ENCODE measurements around the gene FMNL1.

GRCh38 chr17:45271603-45272002 lies 49.9 kb downstream of the FMNL1 start:
- TF ChIP-seq CTCF (IDR thresholded peaks at IDR 0.05 in 2 of 3, conservative IDR thresholded peaks at IDR 0.05 in 1 of 3; ENCODE audit: control insufficient read depth in 2 of 3, extremely low read depth in 1 of 3, insufficient read depth in 1 of 3, low read depth in 3 of 3, low read length in 3 of 3) (no peak), ELK1 (IDR thresholded peaks at IDR 0.05; ENCODE audit: low read depth, low read length) (no peak), MAX (IDR thresholded peaks at IDR 0.05; ENCODE audit: low read depth, low read length) (no peak), CEBPZ (IDR thresholded peaks at IDR 0.05; ENCODE audit: low read depth, low read length) (no peak), POLR2AphosphoS5 (IDR thresholded peaks at IDR 0.05; ENCODE audit: low read length) (no peak), BRCA1 (IDR thresholded peaks at IDR 0.05; ENCODE audit: low read depth, low read length) (no peak), NFIC (IDR thresholded peaks at IDR 0.05; ENCODE audit: low read depth, low read length) (no peak), GABPA (IDR thresholded peaks at IDR 0.05; ENCODE audit: low read depth) (no peak), POLR2A (IDR thresholded peaks at IDR 0.05; ENCODE audit: low read depth, low read length) (no peak), ZBTB33 (IDR thresholded peaks at IDR 0.05) (no peak), MEF2A (IDR thresholded peaks at IDR 0.05; ENCODE audit: insufficient read depth, low read depth, low read length) (no peak), HCFC1 (IDR thresholded peaks at IDR 0.05; ENCODE audit: low read length) (no peak), MXI1 (IDR thresholded peaks at IDR 0.05; ENCODE audit: low read depth, low read length) (no peak)
- TF ChIP-seq, protein P1, sequence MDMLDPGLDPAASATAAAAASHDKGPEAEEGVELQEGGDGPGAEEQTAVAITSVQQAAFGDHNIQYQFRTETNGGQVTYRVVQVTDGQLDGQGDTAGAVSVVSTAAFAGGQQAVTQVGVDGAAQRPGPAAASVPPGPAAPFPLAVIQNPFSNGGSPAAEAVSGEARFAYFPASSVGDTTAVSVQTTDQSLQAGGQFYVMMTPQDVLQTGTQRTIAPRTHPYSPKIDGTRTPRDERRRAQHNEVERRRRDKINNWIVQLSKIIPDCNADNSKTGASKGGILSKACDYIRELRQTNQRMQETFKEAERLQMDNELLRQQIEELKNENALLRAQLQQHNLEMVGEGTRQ (IDR thresholded peaks at IDR 0.05; ENCODE audit: borderline replicate concordance, low read depth, low read length) = no peak
